Body of pancreas (tissue), 4 donors: Measurements from ENCODE around the gene ENO4.

ENCODE experiments used
- POLR2A ChIP-seq, 3 donors: fragments of 450-650 bp; IDR thresholded peaks; one replicate each; pipeline ENCODE4 v1.6.1; 2016; ENCODE audit warnings: antibody characterized with exemption in 3 of 3, mild to moderate bottlenecking in 2 of 3
- TF ChIP-seq, protein P1 (sequence below), 7 experiments: fragments of 450-650 bp in 4 of 7; fragments of 200-600 bp in 3 of 7; sonication (generic) in 3 of 7; IDR thresholded peaks; one replicate each; pipeline ENCODE4 v1.5.1; 2016 to 2019; ENCODE audit warnings: antibody characterized with exemption in 7 of 7

DNA sequence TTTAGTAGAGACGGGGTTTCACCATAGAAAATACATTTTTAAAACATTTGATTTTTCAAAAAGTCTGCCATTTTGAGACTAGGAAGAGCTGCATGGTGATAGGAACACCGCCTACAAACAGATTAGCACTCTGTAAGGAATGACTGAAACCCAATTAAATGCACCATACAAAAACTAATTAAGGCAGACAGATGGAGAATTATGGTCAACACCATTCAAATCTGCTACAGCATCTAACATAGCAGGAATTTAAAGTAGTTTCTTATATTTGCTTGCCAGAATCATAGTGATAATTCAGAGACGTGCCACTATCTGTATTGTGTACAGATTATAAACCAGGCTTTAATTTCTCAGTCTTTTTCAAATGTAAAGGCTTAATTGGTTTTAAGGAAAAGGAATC, 68.2 kb downstream of the ENO4 start:
- TF ChIP-seq, protein P1, sequence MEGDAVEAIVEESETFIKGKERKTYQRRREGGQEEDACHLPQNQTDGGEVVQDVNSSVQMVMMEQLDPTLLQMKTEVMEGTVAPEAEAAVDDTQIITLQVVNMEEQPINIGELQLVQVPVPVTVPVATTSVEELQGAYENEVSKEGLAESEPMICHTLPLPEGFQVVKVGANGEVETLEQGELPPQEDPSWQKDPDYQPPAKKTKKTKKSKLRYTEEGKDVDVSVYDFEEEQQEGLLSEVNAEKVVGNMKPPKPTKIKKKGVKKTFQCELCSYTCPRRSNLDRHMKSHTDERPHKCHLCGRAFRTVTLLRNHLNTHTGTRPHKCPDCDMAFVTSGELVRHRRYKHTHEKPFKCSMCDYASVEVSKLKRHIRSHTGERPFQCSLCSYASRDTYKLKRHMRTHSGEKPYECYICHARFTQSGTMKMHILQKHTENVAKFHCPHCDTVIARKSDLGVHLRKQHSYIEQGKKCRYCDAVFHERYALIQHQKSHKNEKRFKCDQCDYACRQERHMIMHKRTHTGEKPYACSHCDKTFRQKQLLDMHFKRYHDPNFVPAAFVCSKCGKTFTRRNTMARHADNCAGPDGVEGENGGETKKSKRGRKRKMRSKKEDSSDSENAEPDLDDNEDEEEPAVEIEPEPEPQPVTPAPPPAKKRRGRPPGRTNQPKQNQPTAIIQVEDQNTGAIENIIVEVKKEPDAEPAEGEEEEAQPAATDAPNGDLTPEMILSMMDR (IDR thresholded peaks at IDR 0.05): no peak
- no peak for TF ChIP-seq POLR2A (IDR thresholded peaks at IDR 0.05)
